Body of pancreas (tissue), 4 donors: ENCODE measurements around the gene RASA3. TPM values are rescaled to one million over a fixed set of nuclear protein-coding genes. Genes with fewer than 3 reads are reported as not detected.

ENCODE experiments used
- ATAC-seq: fragments of 150-250 bp; one replicate; pipeline ENCODE4 v1.9.1; 2016
- DNase-seq, 4 donors: peaks; one replicate each; pipeline ENCODE4 v3.0.0-alpha.2; 2019
- H3K27ac ChIP-seq, 4 donors: fragments of 200-600 bp; sonication (generic); 1 replicate in 3 of 4; 2 replicates in 1 of 4; pipeline versions ENCODE4 v1.5.1 to v1.6.1; 2016 to 2019; ENCODE audit warnings: mild to moderate bottlenecking in 1 of 4, mixed read lengths in 1 of 4, moderate library complexity in 1 of 4
- H3K27me3 ChIP-seq, 2 donors: fragments of 200-600 bp; sonication (generic); one replicate each; pipeline ENCODE4 v1.6.0; 2016; ENCODE audit warnings: mild to moderate bottlenecking in 1 of 2
- H3K36me3 ChIP-seq, 2 donors: fragments of 200-600 bp; sonication (generic); replicated peaks in 1 of 2; 2 replicates each; pipeline ENCODE4 v1.5.1; 2016; ENCODE audit warnings: low read depth in 2 of 2; ENCODE audit not compliant: insufficient read depth in 1 of 2
- H3K4me1 ChIP-seq: fragments of 200-600 bp; sonication (generic); one replicate; pipeline ENCODE4 v1.6.0; 2016
- H3K4me3 ChIP-seq, 2 donors: fragments of 200-600 bp; sonication (generic); 1 replicate in 1 of 2; 2 replicates in 1 of 2; pipeline ENCODE4 v1.5.1; 2016 to 2019
- H3K9me3 ChIP-seq, 3 donors: fragments of 200-600 bp; sonication (generic); 1 replicate in 2 of 3; 2 replicates in 1 of 3; pipeline ENCODE4 v1.5.1; 2016
- POLR2A ChIP-seq, 3 donors: fragments of 450-650 bp; IDR thresholded peaks; one replicate each; pipeline ENCODE4 v1.6.1; 2016; ENCODE audit warnings: antibody characterized with exemption in 3 of 3, mild to moderate bottlenecking in 2 of 3
- WGBS, 2 donors: methylation state at CpG; one replicate each; pipeline ENCODE4 v1.1.5; 2017; 5-methylcytosine and 5-hydroxymethylcytosine counted together
- intact Hi-C: fragments of 100-400 bp; cut with DNase I; formaldehyde crosslinking; loops from one replicate; pipeline ENCODE4 v1.15.1; 2023
- total RNA-seq, 2 donors: library from RNA; depleted of rRNA; stranded (reverse); fragments of >200 nt; gene quantifications; one replicate each; pipeline ENCODE4 v1.1.0, GENCODE V29; 2016
- TF ChIP-seq, protein P1 (sequence below), 7 experiments: fragments of 450-650 bp in 4 of 7; fragments of 200-600 bp in 3 of 7; sonication (generic) in 3 of 7; IDR thresholded peaks; one replicate each; pipeline ENCODE4 v1.5.1; 2016 to 2019; ENCODE audit warnings: antibody characterized with exemption in 7 of 7

Gene RASA3
- total RNA-seq, 2 donors from 2014 or later, result 10.2 to 19.2 TPM

DNA sequence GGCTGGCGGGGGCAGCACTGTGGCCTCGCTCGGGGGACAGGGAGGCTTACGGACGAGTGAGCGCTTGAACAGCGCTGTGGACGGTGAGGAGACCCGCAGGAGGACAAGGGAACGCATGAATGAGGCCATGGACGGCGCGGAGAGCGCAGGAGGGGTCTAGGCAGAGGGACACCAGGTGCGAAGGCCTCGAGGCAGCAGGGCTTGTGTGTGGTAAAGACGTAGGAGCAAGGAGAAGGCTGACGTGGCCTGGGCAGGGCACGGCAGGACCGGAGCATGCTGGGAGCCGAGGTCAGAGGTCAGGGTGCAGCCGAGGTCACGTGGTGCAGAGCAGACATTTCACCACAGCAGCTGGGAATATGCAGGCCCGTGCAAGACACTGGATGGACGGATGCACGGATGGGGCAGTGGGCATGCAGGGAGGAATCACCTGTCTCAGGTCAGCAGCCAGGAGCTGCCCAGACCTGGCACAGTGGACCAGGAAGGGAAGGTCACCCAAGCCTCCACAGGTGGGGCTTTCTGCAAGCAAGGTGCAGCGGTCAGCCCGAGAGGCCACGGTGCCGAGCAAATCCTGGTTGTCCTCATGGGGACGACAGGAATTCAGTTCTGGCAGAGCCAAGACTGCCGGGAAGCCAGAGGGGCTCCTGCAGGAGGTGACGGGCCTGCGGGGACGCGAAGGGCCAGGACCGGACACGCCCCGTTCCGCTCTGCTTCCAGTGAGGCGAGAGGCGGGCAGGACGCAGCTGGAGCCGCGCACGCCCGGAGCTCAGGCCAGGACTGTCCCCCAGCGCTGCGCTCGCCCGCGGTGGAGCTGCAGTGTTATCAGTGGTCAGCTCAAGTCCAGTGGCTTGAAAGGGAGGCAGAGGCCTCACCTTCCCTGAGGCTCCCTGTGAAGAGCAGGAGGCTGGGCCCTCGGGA is 72.2 kb downstream of the RASA3 start:
- intact Hi-C loops, result no loop called here
- DNase-seq (no peak), ATAC-seq (no peak)

DNA sequence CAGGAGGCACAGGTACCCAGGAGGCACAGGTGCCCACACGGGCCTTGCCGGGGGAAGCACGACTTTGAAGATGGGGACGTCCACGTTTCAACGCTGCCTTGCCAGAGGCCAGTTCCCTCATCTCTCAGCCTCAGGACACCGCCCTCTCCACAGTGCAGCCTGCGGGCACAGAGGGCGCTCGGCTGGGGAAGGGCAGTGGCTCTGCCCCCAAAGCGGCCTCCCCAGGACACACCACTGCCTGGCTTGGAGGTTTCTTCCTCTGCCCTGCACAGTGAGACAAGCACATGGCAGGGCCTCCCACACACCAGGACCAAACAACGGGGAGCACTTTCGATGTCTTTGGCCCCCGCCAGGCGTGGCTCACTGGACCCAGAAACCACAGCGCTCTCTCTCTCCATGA is 73.0 kb downstream of the RASA3 start:
- H3K4me1 ChIP-seq, result peaks cover 6% of the 10 kb centered on the region
- H3K27me3 ChIP-seq, result no peaks in the 10 kb centered on the region

More for the DNA sequence above, 72.2 kb downstream of the RASA3 start:
- no peak overlapping the region for H3K27ac ChIP-seq
- H3K36me3 ChIP-seq, result no peaks in the 10 kb centered on the region
- no peak overlapping the region for H3K4me3 ChIP-seq
- WGBS, 2 donors, result 85 to 89% methylated on average over 26 to 41 of the region's 53 CpGs
- peaks cover 13% of the 10 kb centered on the region for H3K4me1 ChIP-seq
- H3K27me3 ChIP-seq, result no peaks in the 10 kb centered on the region
- no peaks in the 10 kb centered on the region for H3K9me3 ChIP-seq
- no peak for TF ChIP-seq POLR2A (IDR thresholded peaks at IDR 0.05)
- TF ChIP-seq, protein P1, sequence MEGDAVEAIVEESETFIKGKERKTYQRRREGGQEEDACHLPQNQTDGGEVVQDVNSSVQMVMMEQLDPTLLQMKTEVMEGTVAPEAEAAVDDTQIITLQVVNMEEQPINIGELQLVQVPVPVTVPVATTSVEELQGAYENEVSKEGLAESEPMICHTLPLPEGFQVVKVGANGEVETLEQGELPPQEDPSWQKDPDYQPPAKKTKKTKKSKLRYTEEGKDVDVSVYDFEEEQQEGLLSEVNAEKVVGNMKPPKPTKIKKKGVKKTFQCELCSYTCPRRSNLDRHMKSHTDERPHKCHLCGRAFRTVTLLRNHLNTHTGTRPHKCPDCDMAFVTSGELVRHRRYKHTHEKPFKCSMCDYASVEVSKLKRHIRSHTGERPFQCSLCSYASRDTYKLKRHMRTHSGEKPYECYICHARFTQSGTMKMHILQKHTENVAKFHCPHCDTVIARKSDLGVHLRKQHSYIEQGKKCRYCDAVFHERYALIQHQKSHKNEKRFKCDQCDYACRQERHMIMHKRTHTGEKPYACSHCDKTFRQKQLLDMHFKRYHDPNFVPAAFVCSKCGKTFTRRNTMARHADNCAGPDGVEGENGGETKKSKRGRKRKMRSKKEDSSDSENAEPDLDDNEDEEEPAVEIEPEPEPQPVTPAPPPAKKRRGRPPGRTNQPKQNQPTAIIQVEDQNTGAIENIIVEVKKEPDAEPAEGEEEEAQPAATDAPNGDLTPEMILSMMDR (IDR thresholded peaks at IDR 0.05), result no peak

DNA sequence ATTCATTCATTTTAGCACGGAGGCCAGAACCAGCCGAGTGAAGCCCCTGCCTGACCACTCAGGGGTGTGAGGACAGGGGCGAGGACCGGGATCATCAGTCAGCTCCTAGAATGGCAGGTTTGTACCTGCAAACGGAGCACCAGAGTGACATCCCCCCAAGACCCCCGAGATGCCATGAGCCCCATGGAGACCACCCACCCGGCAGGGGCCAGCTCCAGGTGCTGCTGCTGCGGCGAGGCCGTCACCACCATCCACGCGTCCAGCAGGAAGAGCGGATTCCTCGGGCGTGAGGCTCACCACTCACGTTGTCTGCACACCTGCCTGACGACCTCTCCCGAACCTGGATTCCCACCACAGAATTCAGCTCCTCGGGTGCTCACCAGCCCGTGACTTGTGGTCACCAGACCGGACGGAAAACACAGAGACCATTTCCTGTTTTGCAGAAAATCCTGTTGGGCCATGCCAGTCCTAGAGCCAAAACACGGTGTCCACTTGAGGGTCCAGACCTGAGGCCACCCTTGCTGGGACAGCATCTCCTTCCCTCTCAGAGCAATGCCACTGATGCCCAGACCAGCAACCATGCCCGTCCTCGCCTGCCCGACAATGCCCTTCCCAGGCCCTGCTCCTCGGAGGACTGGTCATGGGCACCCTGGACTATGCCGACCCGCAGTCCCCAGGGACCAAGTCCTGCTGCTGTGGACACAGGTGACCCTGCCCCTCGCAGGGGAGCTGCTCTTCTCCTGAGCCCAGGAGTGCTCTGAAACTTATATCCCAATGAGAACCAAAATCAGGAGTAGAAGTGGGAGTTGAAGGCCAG is 74.2 kb downstream of the RASA3 start:
- Histone ChIP-seq H3K27me3 (no peaks in the 10 kb centered on the region), H3K4me1 (no peaks in the 10 kb centered on the region), H3K4me3 (no peak overlapping the region), H3K36me3 (no peaks in the 10 kb centered on the region), H3K27ac (no peak overlapping the region), H3K9me3 (no peaks in the 10 kb centered on the region)
- intact Hi-C loops, result no loop called here
- DNase-seq (no peak), ATAC-seq (no peak)
- 81 to 86% methylated on average over 9 to 29 of the region's 30 CpGs for WGBS, 2 donors
- TF ChIP-seq POLR2A (IDR thresholded peaks at IDR 0.05), result no peak
- TF ChIP-seq, protein P1 (IDR thresholded peaks at IDR 0.05), result no peak

More for the DNA sequence above, 73.0 kb downstream of the RASA3 start:
- no peak for DNase-seq
- no peak for ATAC-seq
- no peaks in the 10 kb centered on the region for H3K9me3 ChIP-seq
- no peak for TF ChIP-seq POLR2A (IDR thresholded peaks at IDR 0.05)
- TF ChIP-seq, protein P1 (IDR thresholded peaks at IDR 0.05), result no peak
- H3K27ac ChIP-seq, result no peak overlapping the region
- WGBS, 2 donors, result 93 to 96% methylated on average over 16 of the region's 16 CpGs
- H3K36me3 ChIP-seq, result no peaks in the 10 kb centered on the region
- intact Hi-C loops, result no loop called here
- no peak overlapping the region for H3K4me3 ChIP-seq

DNA sequence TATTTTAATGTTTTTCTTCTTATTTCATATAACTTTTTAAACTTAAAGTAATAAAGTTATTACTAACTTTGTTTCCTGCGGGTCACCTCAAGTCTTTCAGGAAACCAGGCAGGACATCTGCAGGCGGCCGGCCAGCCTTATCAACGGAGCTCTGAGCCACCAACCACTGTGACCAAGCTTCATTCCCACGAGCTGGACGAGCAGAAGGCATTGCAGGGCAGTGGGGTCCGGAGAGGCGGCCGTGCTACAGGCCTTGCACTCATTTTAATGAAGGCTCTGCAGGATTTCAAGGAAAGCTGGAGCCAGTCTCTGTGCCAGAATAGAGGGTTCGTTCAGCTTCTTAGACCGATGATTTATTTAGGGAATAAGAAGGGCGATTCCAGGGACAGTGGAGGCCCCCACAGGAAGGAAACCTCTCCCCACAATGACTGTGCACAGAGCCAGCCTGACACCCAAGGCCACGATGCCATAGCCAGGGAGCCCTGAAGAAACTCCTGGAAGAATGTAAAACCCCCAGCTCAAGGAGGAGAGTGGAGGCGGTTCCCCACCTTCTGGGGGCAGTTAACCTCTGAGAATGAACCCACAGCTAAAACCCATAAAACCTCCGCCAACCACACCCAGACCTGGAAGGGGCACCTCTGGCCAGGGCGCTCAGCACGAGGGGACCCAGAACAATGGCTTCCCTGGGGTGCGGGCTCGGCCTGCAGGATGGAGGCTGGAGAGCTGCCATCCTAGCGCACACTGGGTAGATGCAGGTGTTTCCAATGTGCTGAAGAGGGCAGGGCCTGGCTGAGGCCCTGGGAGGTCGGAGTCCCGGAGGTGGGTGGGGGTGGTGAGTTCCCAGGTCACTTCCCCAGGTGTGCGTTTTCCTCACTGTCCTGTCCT is 75.0 kb downstream of the RASA3 start:
- H3K4me1 ChIP-seq, result no peaks in the 10 kb centered on the region
- TF ChIP-seq POLR2A (IDR thresholded peaks at IDR 0.05), result no peak
- TF ChIP-seq, protein P1 (IDR thresholded peaks at IDR 0.05), result no peak
- ATAC-seq, result peak; percentile 10

More for the DNA sequence above, 75.0 kb downstream of the RASA3 start:
- peak in 1 of 4 donors; percentile 63 for DNase-seq
- no peak overlapping the region for H3K4me3 ChIP-seq
- H3K36me3 ChIP-seq, result no peaks in the 10 kb centered on the region
- 45 to 64% methylated on average over 17 to 22 of the region's 23 CpGs for WGBS, 2 donors
- no peaks in the 10 kb centered on the region for H3K27me3 ChIP-seq
- H3K9me3 ChIP-seq, result no peaks in the 10 kb centered on the region
- intact Hi-C loops, result no loop called here
- no peak overlapping the region for H3K27ac ChIP-seq
